OCI-LY7 (cell line): ENCODE results near the gene RAB40C. TPM values are rescaled to one million over a fixed set of nuclear protein-coding genes. Genes with fewer than 3 reads are reported as not detected.

ENCODE experiments used
- BruUV-seq: library from RNA; stranded (reverse); fragments of 400-500 nt; replicated peaks from 2 replicates; lab custom pipeline; 2021; lab: Mats Ljungman, UMichigan
- CTCF ChIA-PET: fragments of 300-600 bp; sonication (Branson Sonifier 250); formaldehyde crosslinking; loops from one replicate; lab custom pipeline; 2022; ENCODE audit warnings: antibody characterized with exemption; ENCODE audit not compliant: unreplicated experiment; lab: Charles Lee
- POLR2A ChIA-PET: fragments of 300-600 bp; sonication (Branson Sonifier 250); formaldehyde crosslinking; loops from one replicate; lab custom pipeline; 2022; ENCODE audit warnings: antibody characterized with exemption; lab: Charles Lee
- DNase-seq: peaks from one replicate; pipeline ENCODE4 v3.0.0-alpha.2; 2015; ENCODE audit warnings: low spot score
- H2AFZ ChIP-seq: fragments of 200-600 bp; sonication (generic), shearing (Covaris generic); 2 replicates; pipeline ENCODE4 v1.6.1; 2014; ENCODE audit warnings: mild to moderate bottlenecking, antibody characterized with exemption, low read length, moderate library complexity
- H3K27ac ChIP-seq: fragments of 200-600 bp; sonication (generic); 2 replicates; pipeline ENCODE4 v1.5.1; 2014; ENCODE audit warnings: mixed run types, low read depth, mild to moderate bottlenecking, moderate library complexity, low read length, inconsistent platforms; ENCODE audit not compliant: poor library complexity, severe bottlenecking
- H3K36me3 ChIP-seq: fragments of 200-600 bp; sonication (generic); 2 replicates; pipeline ENCODE4 v1.6.1; 2014; ENCODE audit warnings: mild to moderate bottlenecking, antibody characterized with exemption, low read length, moderate library complexity, mixed read lengths; ENCODE audit not compliant: insufficient read depth
- H3K4me1 ChIP-seq: fragments of 200-600 bp; sonication (generic); 2 replicates; pipeline ENCODE4 v1.5.1; 2014; ENCODE audit warnings: mild to moderate bottlenecking, low read length; ENCODE audit not compliant: insufficient read depth, poor library complexity, severe bottlenecking
- H3K4me2 ChIP-seq: fragments of 200-600 bp; sonication (generic); 2 replicates; pipeline ENCODE4 v1.6.1; 2014; ENCODE audit warnings: mild to moderate bottlenecking, low read length
- H3K4me3 ChIP-seq: fragments of 200-600 bp; sonication (generic); 2 replicates; pipeline ENCODE4 v1.5.1; 2014; ENCODE audit warnings: mild to moderate bottlenecking, low read depth, low read length; ENCODE audit not compliant: poor library complexity, severe bottlenecking
- H3K79me2 ChIP-seq: fragments of 200-600 bp; sonication (generic); 2 replicates; pipeline ENCODE4 v1.6.1; 2016; ENCODE audit warnings: low read depth, mild to moderate bottlenecking, low read length, moderate library complexity, mixed read lengths; ENCODE audit not compliant: insufficient read depth
- H3K9me2 ChIP-seq: fragments of 200-600 bp; sonication (generic); 2 replicates; pipeline ENCODE4 v1.6.1; 2016; ENCODE audit warnings: mild to moderate bottlenecking, low read length, mixed read lengths; ENCODE audit not compliant: insufficient read depth
- H3K9me3 ChIP-seq: fragments of 200-600 bp; sonication (generic); 2 replicates; pipeline ENCODE4 v1.6.1; 2014; ENCODE audit warnings: mild to moderate bottlenecking, mixed run types, low read length, mixed read lengths
- H4K20me1 ChIP-seq: fragments of 200-600 bp; sonication (generic); 2 replicates; pipeline ENCODE4 v1.6.1; 2014; ENCODE audit warnings: mild to moderate bottlenecking, antibody characterized with exemption, low read length, moderate library complexity, mixed read lengths; ENCODE audit not compliant: insufficient read depth
- EZH2phosphoT487 ChIP-seq: fragments of 200-600 bp; sonication (generic); IDR thresholded peaks from 2 replicates; pipeline ENCODE4 v1.6.1; 2018; ENCODE audit warnings: low read depth, borderline replicate concordance, mild to moderate bottlenecking, mixed run types, antibody characterized with exemption, low read length, moderate library complexity, mixed read lengths
- intact Hi-C: fragments of 100-400 bp; cut with micrococcal nuclease; formaldehyde crosslinking; loops from one replicate; pipeline ENCODE4 v1.10.0; 2022; ENCODE audit not compliant: unreplicated experiment
- total RNA-seq, 2 experiments: library from RNA; depleted of rRNA in 1 of 2; stranded (reverse); fragments of >200 nt in 1 of 2; shearing (Covaris generic) in 1 of 2; gene quantifications; 2 replicates each; pipeline ENCODE4 v1.2.3, GENCODE V29; 2014 to 2022
- TF ChIP-seq, protein P1 (sequence below): fragments of 200-600 bp; sonication (generic); conservative IDR thresholded peaks from 2 replicates; pipeline ENCODE4 v1.5.1; 2014; ENCODE audit warnings: mild to moderate bottlenecking, antibody characterized with exemption, low read length, moderate library complexity, mixed read lengths

RAB40C gene
- total RNA-seq, 2 experiments from 2014 or later = 19.3 to 20.9 TPM

DNA sequence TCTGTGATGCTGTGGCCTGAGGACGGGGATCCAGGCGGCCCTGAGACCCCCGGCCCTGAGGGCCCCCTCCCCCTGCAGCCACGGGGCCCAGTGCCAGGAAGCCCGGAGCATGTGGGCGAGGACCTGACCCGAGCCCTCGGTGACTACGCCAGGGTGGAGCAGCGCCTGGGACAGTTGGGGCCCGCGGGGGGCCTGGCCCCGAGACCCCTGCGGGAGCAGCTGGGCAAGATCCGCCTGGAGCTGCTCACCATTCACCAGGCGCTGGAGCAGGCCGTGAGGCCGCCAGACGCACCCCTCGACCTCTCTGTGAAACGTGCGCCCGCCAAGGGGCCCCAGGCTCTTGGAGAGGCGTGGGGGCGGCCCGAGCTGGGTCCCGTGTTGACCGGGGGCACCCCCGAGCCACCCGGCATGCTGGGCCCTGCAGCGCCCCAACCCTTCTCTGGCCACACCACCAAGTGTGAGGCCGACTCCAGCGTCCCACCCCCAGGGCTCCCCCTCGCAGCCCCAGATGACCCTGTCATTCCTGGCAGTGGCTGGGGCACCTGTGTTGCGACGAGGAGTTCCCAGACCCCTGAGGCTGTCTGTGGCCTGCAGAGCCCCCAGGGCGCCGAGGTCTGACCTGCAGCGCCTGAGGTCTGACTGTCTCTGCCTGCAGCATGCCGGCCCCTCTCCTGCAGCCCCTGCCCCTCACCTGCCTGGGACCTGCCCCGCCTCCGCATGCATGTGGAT lies 25.0 kb upstream of the RAB40C start:
- H4K20me1 ChIP-seq = no peaks in the 10 kb centered on the region
- H3K27ac ChIP-seq = no peak overlapping the region
- DNase-seq = no peak
- no peaks in the 10 kb centered on the region for H3K36me3 ChIP-seq
- no peak overlapping the region for H2AFZ ChIP-seq
- no peaks in the 10 kb centered on the region for H3K79me2 ChIP-seq
- H3K4me3 ChIP-seq = no peak overlapping the region
- no peaks in the 10 kb centered on the region for H3K9me2 ChIP-seq
- TF ChIP-seq EZH2phosphoT487 = no peak
- TF ChIP-seq, protein P1, sequence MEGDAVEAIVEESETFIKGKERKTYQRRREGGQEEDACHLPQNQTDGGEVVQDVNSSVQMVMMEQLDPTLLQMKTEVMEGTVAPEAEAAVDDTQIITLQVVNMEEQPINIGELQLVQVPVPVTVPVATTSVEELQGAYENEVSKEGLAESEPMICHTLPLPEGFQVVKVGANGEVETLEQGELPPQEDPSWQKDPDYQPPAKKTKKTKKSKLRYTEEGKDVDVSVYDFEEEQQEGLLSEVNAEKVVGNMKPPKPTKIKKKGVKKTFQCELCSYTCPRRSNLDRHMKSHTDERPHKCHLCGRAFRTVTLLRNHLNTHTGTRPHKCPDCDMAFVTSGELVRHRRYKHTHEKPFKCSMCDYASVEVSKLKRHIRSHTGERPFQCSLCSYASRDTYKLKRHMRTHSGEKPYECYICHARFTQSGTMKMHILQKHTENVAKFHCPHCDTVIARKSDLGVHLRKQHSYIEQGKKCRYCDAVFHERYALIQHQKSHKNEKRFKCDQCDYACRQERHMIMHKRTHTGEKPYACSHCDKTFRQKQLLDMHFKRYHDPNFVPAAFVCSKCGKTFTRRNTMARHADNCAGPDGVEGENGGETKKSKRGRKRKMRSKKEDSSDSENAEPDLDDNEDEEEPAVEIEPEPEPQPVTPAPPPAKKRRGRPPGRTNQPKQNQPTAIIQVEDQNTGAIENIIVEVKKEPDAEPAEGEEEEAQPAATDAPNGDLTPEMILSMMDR = no peak
- BruUV-seq = no TSS peak
- CTCF ChIA-PET = no interaction called here
- intact Hi-C loops = loop anchor here (5.0 kb wide), 1 partner anchor 183 kb away; the partner anchor contains the start of gene PGAP6
- H3K9me3 ChIP-seq = no peaks in the 10 kb centered on the region
- POLR2A ChIA-PET = no interaction called here
- H3K4me2 ChIP-seq = no peak overlapping the region
- peaks cover 27% of the 10 kb centered on the region for H3K4me1 ChIP-seq

DNA sequence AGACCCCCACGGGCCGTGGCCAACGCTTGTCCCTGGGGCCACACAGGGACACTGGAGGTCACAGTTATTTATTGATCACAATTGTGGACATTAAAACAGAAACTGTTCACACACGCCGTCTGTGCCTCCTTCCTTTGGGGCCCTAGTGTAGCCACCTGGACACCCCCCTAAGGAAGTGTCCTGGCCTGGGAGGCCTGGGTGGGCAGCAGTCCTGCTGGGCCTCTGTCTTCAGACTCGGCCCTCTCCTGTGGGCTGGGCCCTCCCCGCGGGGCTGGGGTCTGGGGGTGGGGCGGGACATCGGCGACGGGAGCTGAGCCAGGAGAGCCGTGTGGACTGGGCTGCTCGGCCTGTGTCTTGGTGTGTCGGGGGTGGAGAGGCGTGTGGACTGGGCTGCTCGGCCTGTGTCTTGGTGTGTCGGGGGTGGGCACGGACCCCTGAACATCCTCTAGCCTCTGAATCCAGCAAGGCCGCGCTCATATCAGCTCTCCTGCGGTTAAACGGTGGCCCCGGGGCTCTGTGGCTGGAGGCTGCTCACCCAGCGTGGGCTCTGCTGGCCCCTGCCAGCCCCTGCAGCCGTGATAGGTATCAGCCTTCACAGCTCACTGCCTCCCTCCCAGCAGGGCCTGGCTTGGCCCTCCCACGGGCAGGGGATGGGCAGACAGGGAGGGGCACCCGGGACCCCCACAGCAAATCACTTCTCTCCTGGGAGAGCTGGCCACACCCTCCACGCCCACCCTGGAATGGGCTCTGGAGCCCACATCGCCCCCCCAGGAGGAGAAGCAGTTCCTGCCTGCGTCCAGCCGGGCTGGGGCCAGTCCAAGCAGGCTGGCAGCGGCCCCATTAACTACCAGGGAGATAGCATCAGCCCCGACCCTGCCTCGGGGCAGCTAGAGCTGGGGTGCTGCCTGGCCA lies 24.2 kb upstream of the RAB40C start:
- H3K4me1 ChIP-seq = peaks cover 29% of the 10 kb centered on the region
- peaks cover 7% of the 10 kb centered on the region; the same call in 1 of the 2 replicates for H3K79me2 ChIP-seq
- DNase-seq = no peak
- POLR2A ChIA-PET = no interaction called here
- H3K4me2 ChIP-seq = peak overlapping the region; percentile 75
- intact Hi-C loops = loop anchor here (1.0 to 5.0 kb wide), 2 partner anchors 38 to 183 kb away; partner anchors contain the start of genes CAPN15 and PGAP6
- H3K9me2 ChIP-seq = no peaks in the 10 kb centered on the region
- CTCF ChIA-PET = no interaction called here
- BruUV-seq = no TSS peak
- no peak overlapping the region for H3K4me3 ChIP-seq
- H3K36me3 ChIP-seq = no peaks in the 10 kb centered on the region
- H3K27ac ChIP-seq = no peak overlapping the region
- no peaks in the 10 kb centered on the region for H4K20me1 ChIP-seq
- H2AFZ ChIP-seq = no peak overlapping the region
- no peak for TF ChIP-seq EZH2phosphoT487
- TF ChIP-seq, protein P1 = no peak
- H3K9me3 ChIP-seq = no peaks in the 10 kb centered on the region
